OCI-LY3 (cell line): ENCODE data around the gene DEAF1.

Experiments
- EZH2phosphoT487 ChIP-seq: fragments of 200-600 bp; shearing (Covaris generic); IDR thresholded peaks from 2 replicates; pipeline ENCODE4 v1.6.1; 2018; ENCODE audit warnings: antibody characterized with exemption, mixed run types, low read depth
- TF ChIP-seq, protein P1 (sequence below): fragments of 200-600, 300-600 bp; sonication (generic); IDR thresholded peaks from 2 replicates; pipeline ENCODE4 v1.5.1; 2014; ENCODE audit warnings: antibody characterized with exemption, low read length, low read depth

GRCh38 chr11:653837-654236 lies 41.2 kb downstream of the DEAF1 start:
- TF ChIP-seq, protein P1, sequence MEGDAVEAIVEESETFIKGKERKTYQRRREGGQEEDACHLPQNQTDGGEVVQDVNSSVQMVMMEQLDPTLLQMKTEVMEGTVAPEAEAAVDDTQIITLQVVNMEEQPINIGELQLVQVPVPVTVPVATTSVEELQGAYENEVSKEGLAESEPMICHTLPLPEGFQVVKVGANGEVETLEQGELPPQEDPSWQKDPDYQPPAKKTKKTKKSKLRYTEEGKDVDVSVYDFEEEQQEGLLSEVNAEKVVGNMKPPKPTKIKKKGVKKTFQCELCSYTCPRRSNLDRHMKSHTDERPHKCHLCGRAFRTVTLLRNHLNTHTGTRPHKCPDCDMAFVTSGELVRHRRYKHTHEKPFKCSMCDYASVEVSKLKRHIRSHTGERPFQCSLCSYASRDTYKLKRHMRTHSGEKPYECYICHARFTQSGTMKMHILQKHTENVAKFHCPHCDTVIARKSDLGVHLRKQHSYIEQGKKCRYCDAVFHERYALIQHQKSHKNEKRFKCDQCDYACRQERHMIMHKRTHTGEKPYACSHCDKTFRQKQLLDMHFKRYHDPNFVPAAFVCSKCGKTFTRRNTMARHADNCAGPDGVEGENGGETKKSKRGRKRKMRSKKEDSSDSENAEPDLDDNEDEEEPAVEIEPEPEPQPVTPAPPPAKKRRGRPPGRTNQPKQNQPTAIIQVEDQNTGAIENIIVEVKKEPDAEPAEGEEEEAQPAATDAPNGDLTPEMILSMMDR = no peak
- no peak for TF ChIP-seq EZH2phosphoT487
